GM23338 (cell line): Measurements from ENCODE around the gene TMEFF1. TPM values are rescaled to one million over a fixed set of nuclear protein-coding genes. Genes with fewer than 3 reads are reported as not detected.

Experiments used
- ATAC-seq: fragments of 200-7000 bp; cut with Tn5 transposase; 3 replicates; pipeline ENCODE4 v1.9.1; 2020
- DNase-seq: peaks from one replicate; pipeline ENCODE4 v3.0.0-alpha.2; 2015; ENCODE audit warnings: low spot score
- H2AFZ ChIP-seq: fragments of 200-600 bp; sonication (generic); 2 replicates; pipeline ENCODE4 v1.8.0; 2016; ENCODE audit warnings: antibody characterized with exemption, mild to moderate bottlenecking, moderate library complexity
- H3F3A ChIP-seq: fragments of 200-600 bp; sonication (generic); replicated peaks from 2 replicates; pipeline ENCODE4 v1.8.0; 2017; ENCODE audit warnings: antibody characterized with exemption, mixed run types, low read depth
- H3K27ac ChIP-seq: fragments of 200-600 bp; sonication (generic); 2 replicates; pipeline ENCODE4 v1.6.1; 2016; ENCODE audit warnings: low read depth
- H3K27me3 ChIP-seq: fragments of 200-600 bp; sonication (generic); 2 replicates; pipeline ENCODE4 v1.8.0; 2016; ENCODE audit warnings: mild to moderate bottlenecking, mixed run types, moderate library complexity; ENCODE audit not compliant: insufficient read depth
- H3K36me3 ChIP-seq: fragments of 200-600 bp; sonication (generic); 2 replicates; pipeline ENCODE4 v1.8.0; 2016; ENCODE audit warnings: mild to moderate bottlenecking; ENCODE audit not compliant: insufficient read depth
- H3K4me1 ChIP-seq: fragments of 200-600 bp; sonication (generic); 2 replicates; pipeline ENCODE4 v1.8.0; 2016; ENCODE audit warnings: mild to moderate bottlenecking, moderate library complexity; ENCODE audit not compliant: insufficient read depth
- H3K4me2 ChIP-seq: fragments of 200-600 bp; sonication (generic); 2 replicates; pipeline ENCODE4 v1.7.1; 2017; ENCODE audit warnings: mixed run types
- H3K4me3 ChIP-seq: fragments of 200-600 bp; sonication (generic); 2 replicates; pipeline ENCODE4 v1.6.1; 2016; ENCODE audit warnings: mixed run types
- H3K79me2 ChIP-seq: fragments of 200-600 bp; sonication (generic); replicated peaks from 2 replicates; pipeline ENCODE4 v1.8.0; 2017; ENCODE audit warnings: mild to moderate bottlenecking; ENCODE audit not compliant: insufficient read depth
- H3K9me2 ChIP-seq: fragments of 200-600 bp; sonication (generic); 2 replicates; pipeline ENCODE4 v1.8.0; 2017; ENCODE audit not compliant: insufficient read depth
- H4K20me1 ChIP-seq: fragments of 200-600 bp; sonication (generic); replicated peaks from 2 replicates; pipeline ENCODE4 v1.8.0; 2017; ENCODE audit warnings: mild to moderate bottlenecking; ENCODE audit not compliant: insufficient read depth
- H3K27ac Mint-ChIP-seq: 2 replicates; pipeline ENCODE4 v1.8.0; 2020; ENCODE audit warnings: inconsistent platforms, mild to moderate bottlenecking, moderate library complexity, mixed read lengths
- H3K27me3 Mint-ChIP-seq: 3 replicates; pipeline ENCODE4 v1.8.0; 2022; ENCODE audit warnings: low read depth, mild to moderate bottlenecking, moderate library complexity, mixed read lengths, inconsistent platforms; ENCODE audit not compliant: insufficient read depth, poor library complexity
- H3K36me3 Mint-ChIP-seq: 3 replicates; pipeline ENCODE4 v1.8.0; 2021; ENCODE audit warnings: low read depth, mild to moderate bottlenecking, inconsistent platforms, moderate library complexity, mixed read lengths
- H3K4me1 Mint-ChIP-seq: 3 replicates; pipeline ENCODE4 v1.8.0; 2020; ENCODE audit warnings: mild to moderate bottlenecking, inconsistent platforms, mixed read lengths
- H3K4me3 Mint-ChIP-seq: 3 replicates; pipeline ENCODE4 v1.8.0; 2021; ENCODE audit warnings: moderate library complexity, mild to moderate bottlenecking, inconsistent platforms, mixed read lengths
- H3K9me3 Mint-ChIP-seq: 3 replicates; pipeline ENCODE4 v1.8.0; 2020; ENCODE audit warnings: moderate library complexity, mild to moderate bottlenecking, inconsistent platforms, mixed read lengths
- CREB1 ChIP-seq: fragments of 250-450 bp; sonication (Bioruptor Pico); IDR thresholded peaks from 2 replicates; pipeline ENCODE4 v1.5.0; 2020; ENCODE audit warnings: low read depth, mild to moderate bottlenecking, moderate library complexity
- ETS1 ChIP-seq: IDR thresholded peaks from 2 replicates; pipeline ENCODE4 v1.6.1; 2016; ENCODE audit warnings: antibody characterized with exemption
- EZH2 ChIP-seq: fragments of 200-600 bp; sonication (generic); IDR thresholded peaks from one replicate; pipeline ENCODE4 v1.8.0; 2017; ENCODE audit warnings: antibody characterized with exemption, mild to moderate bottlenecking, low read depth; ENCODE audit not compliant: unreplicated experiment
- EZH2phosphoT487 ChIP-seq: fragments of 200-600 bp; sonication (generic); IDR thresholded peaks from one replicate; pipeline ENCODE4 v1.8.1; 2018; ENCODE audit warnings: antibody characterized with exemption; ENCODE audit not compliant: unreplicated experiment
- JUNB ChIP-seq: IDR thresholded peaks from one replicate; pipeline ENCODE4 v1.6.1; 2016; ENCODE audit warnings: antibody characterized with exemption; ENCODE audit not compliant: unreplicated experiment
- NANOG ChIP-seq: IDR thresholded peaks from 2 replicates; pipeline ENCODE4 v1.6.1; 2016; ENCODE audit warnings: antibody characterized with exemption, borderline replicate concordance
- POLR2AphosphoS5 ChIP-seq: IDR thresholded peaks from 2 replicates; pipeline ENCODE4 v1.6.1; 2016; ENCODE audit warnings: antibody characterized with exemption, low read depth
- STAT1 ChIP-seq: IDR thresholded peaks from one replicate; pipeline ENCODE4 v1.6.1; 2016; ENCODE audit warnings: antibody characterized with exemption; ENCODE audit not compliant: unreplicated experiment
- ZNF114 ChIP-seq: fragments of 250-450 bp; sonication (Bioruptor Pico); IDR thresholded peaks from 2 replicates; pipeline ENCODE4 v1.5.0; 2020; ENCODE audit warnings: mild to moderate bottlenecking, moderate library complexity
- ZNF331 ChIP-seq: fragments of 250-450 bp; sonication (Bioruptor Pico); IDR thresholded peaks from 2 replicates; pipeline ENCODE4 v1.5.0; 2020; ENCODE audit warnings: low read depth, mild to moderate bottlenecking, moderate library complexity
- ZNF462 ChIP-seq: fragments of 250-450 bp; sonication (Bioruptor Pico); IDR thresholded peaks from 2 replicates; pipeline ENCODE4 v1.5.0; 2020; ENCODE audit warnings: mild to moderate bottlenecking, moderate library complexity
- polyA plus RNA-seq: library from polyadenylated mRNA; unstranded; fragments of >200 nt; fragmentation: Nextera tagmentation; extraction: Ambion mirVana; gene quantifications from 2 replicates; pipeline ENCODE4 v1.2.1, GENCODE V29; 2016
- total RNA-seq: library from RNA; depleted of rRNA; stranded (reverse); fragments of >200 nt; shearing (Covaris generic); gene quantifications from 2 replicates; pipeline ENCODE4 v1.2.3, GENCODE V29; 2014
- TF ChIP-seq, protein P1 (sequence below): IDR thresholded peaks from one replicate; pipeline ENCODE4 v1.6.1; 2018; ENCODE audit warnings: antibody characterized with exemption; ENCODE audit not compliant: unreplicated experiment
- TF ChIP-seq, protein P2 (sequence below), 2 experiments: fragments of 200-600 bp in 1 of 2; sonication (generic) in 1 of 2; conservative IDR thresholded peaks; 2 replicates each; pipeline versions ENCODE4 v1.5.1 to v1.6.1; 2016 to 2017; ENCODE audit warnings: antibody characterized with exemption in 2 of 2, low read depth in 2 of 2, mild to moderate bottlenecking in 2 of 2, moderate library complexity in 1 of 2

TMEFF1 gene
- total and polyA plus RNA-seq, 2 experiments from 2014 or later, result 6.6 to 85.2 TPM

- peaks cover 27% of the 10 kb centered on the region for H3K79me2 ChIP-seq
- H3K4me3 ChIP-seq, result no peak overlapping the region
- no peak for DNase-seq
- Mint-ChIP-seq H3K9me3 (no peaks in the 10 kb centered on the region), H3K4me1 (peaks cover 26% of the 10 kb centered on the region), H3K36me3 (peaks cover 22% of the 10 kb centered on the region), H3K4me3 (no peak overlapping the region), H3K27me3 (peaks cover 3% of the 10 kb centered on the region), H3K27ac (peak overlapping the region; percentile 30)
- H3K27me3 ChIP-seq, result no peaks in the 10 kb centered on the region
- no peak; the same call in 1 of the 3 replicates for ATAC-seq
- TF ChIP-seq STAT1 (no peak), ZNF331 (CRISPR knock-in tag) (no peak), JUNB (no peak), ZNF462 (no peak), POLR2AphosphoS5 (no peak), ZNF114 (CRISPR knock-in tag) (no peak), NANOG (no peak), EZH2phosphoT487 (no peak), ETS1 (no peak), EZH2 (no peak), CREB1 (no peak)
- TF ChIP-seq, protein P1, sequence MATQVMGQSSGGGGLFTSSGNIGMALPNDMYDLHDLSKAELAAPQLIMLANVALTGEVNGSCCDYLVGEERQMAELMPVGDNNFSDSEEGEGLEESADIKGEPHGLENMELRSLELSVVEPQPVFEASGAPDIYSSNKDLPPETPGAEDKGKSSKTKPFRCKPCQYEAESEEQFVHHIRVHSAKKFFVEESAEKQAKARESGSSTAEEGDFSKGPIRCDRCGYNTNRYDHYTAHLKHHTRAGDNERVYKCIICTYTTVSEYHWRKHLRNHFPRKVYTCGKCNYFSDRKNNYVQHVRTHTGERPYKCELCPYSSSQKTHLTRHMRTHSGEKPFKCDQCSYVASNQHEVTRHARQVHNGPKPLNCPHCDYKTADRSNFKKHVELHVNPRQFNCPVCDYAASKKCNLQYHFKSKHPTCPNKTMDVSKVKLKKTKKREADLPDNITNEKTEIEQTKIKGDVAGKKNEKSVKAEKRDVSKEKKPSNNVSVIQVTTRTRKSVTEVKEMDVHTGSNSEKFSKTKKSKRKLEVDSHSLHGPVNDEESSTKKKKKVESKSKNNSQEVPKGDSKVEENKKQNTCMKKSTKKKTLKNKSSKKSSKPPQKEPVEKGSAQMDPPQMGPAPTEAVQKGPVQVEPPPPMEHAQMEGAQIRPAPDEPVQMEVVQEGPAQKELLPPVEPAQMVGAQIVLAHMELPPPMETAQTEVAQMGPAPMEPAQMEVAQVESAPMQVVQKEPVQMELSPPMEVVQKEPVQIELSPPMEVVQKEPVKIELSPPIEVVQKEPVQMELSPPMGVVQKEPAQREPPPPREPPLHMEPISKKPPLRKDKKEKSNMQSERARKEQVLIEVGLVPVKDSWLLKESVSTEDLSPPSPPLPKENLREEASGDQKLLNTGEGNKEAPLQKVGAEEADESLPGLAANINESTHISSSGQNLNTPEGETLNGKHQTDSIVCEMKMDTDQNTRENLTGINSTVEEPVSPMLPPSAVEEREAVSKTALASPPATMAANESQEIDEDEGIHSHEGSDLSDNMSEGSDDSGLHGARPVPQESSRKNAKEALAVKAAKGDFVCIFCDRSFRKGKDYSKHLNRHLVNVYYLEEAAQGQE, result no peak
- TF ChIP-seq, protein P2, sequence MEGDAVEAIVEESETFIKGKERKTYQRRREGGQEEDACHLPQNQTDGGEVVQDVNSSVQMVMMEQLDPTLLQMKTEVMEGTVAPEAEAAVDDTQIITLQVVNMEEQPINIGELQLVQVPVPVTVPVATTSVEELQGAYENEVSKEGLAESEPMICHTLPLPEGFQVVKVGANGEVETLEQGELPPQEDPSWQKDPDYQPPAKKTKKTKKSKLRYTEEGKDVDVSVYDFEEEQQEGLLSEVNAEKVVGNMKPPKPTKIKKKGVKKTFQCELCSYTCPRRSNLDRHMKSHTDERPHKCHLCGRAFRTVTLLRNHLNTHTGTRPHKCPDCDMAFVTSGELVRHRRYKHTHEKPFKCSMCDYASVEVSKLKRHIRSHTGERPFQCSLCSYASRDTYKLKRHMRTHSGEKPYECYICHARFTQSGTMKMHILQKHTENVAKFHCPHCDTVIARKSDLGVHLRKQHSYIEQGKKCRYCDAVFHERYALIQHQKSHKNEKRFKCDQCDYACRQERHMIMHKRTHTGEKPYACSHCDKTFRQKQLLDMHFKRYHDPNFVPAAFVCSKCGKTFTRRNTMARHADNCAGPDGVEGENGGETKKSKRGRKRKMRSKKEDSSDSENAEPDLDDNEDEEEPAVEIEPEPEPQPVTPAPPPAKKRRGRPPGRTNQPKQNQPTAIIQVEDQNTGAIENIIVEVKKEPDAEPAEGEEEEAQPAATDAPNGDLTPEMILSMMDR (conservative IDR thresholded peaks at IDR 0.05; ENCODE audit: low read depth in 2 of 2), result no peak
- peaks cover 17% of the 10 kb centered on the region for H3K4me1 ChIP-seq
- no peak overlapping the region for H3K4me2 ChIP-seq
- no peak overlapping the region for H3K27ac ChIP-seq
- no peaks in the 10 kb centered on the region for H3F3A ChIP-seq
- H4K20me1 ChIP-seq, result peaks cover 4% of the 10 kb centered on the region; the same call in 1 of the 2 replicates
- H2AFZ ChIP-seq, result no peak overlapping the region
- H3K9me2 ChIP-seq, result no peaks in the 10 kb centered on the region
- 0 out of 2 replicates have a peak, but pooled peaks cover 3% of the 10 kb centered on the region for H3K36me3 ChIP-seq
Measured at GRCh38 chr9:100443781-100444768, 28.9 kb upstream of the TMEFF1 start.
